ENCODE measurements around the gene ARHGAP24. TPM values are rescaled to one million over a fixed set of nuclear protein-coding genes. Genes with fewer than 3 reads are reported as not detected.

Gene ARHGAP24
- total and polyA plus RNA-seq, 2 donors (not counting 1 experiment from before 2014, with no cell fraction given) = 48.4 to 141 TPM

- H3K4me3 ChIP-seq (ENCODE audit: control extremely low read depth in 1 of 5, extremely low read depth in 1 of 5, insufficient read depth in 1 of 5, low read depth in 2 of 5, low read length in 4 of 5) = no peak overlapping the region
- ChIA-PET POLR2A (no interaction called here), CTCF (interaction anchor here (1.2 kb wide), 1 partner anchor 18 kb away, joined by 4 read pairs; no protein-coding TSS in a partner anchor)
- DNase-seq (no peak), ATAC-seq (ENCODE audit: low read depth) (no peak)
- H3K27me3 ChIP-seq (replicated peaks in 1 of 4; ENCODE audit: control extremely low read depth in 1 of 4, control insufficient read depth in 3 of 4, insufficient read depth in 4 of 4, low read length in 3 of 4) = no peaks in the 10 kb centered on the region
- no peak overlapping the region for H3K4me3 Mint-ChIP-seq
- 91% methylated on average over 3 of the region's 8 CpGs for WGBS (ENCODE audit: insufficient coverage)
- peaks cover 5% of the 10 kb centered on the region for H3K27me3 Mint-ChIP-seq
- no peaks in the 10 kb centered on the region for H3K9me3 ChIP-seq (ENCODE audit: control extremely low read depth in 1 of 3, control insufficient read depth in 2 of 3, insufficient read depth in 1 of 3, low read length in 2 of 3)
- no peak overlapping the region for H3K4me2 ChIP-seq (replicated peaks; ENCODE audit: low read depth, low read length, poor library complexity, severe bottlenecking)
- H3K9ac ChIP-seq (ENCODE audit: low read length) = no peak overlapping the region
- TF ChIP-seq CTCF (IDR thresholded peaks at IDR 0.05) (no peak), EZH2 (IDR thresholded peaks at IDR 0.05; ENCODE audit: borderline replicate concordance, insufficient read depth, low read depth, low read length, poor library complexity, severe bottlenecking) (no peak)
- H2AFZ ChIP-seq (ENCODE audit: insufficient read depth, low read depth, low read length, poor library complexity, severe bottlenecking) = no peak overlapping the region
- no peaks in the 10 kb centered on the region for H4K20me1 ChIP-seq (ENCODE audit: control insufficient read depth, insufficient read depth, low read length, poor library complexity, severe bottlenecking)
- H3K4me1 Mint-ChIP-seq = no peaks in the 10 kb centered on the region
- H3K9me3 Mint-ChIP-seq (ENCODE audit: insufficient read depth) = no peaks in the 10 kb centered on the region
- H3K36me3 ChIP-seq (replicated peaks in 1 of 2; ENCODE audit: control extremely low read depth in 1 of 2, control insufficient read depth in 1 of 2, extremely low read depth in 1 of 2, insufficient read depth in 2 of 2, low read length in 1 of 2) = no peaks in the 10 kb centered on the region
- no peak overlapping the region for H3K27ac Mint-ChIP-seq
- intact Hi-C loops (cut with micrococcal nuclease) = no loop called here
- H3K27ac ChIP-seq (ENCODE audit: low read length in 2 of 2) = no peak overlapping the region
- H3K4me1 ChIP-seq (ENCODE audit: control insufficient read depth in 2 of 2, insufficient read depth in 2 of 2, low read length in 2 of 2) = no peaks in the 10 kb centered on the region
- H3K79me2 ChIP-seq (ENCODE audit: control insufficient read depth, insufficient read depth, low read length) = no peaks in the 10 kb centered on the region
These were observed 551.8 kb downstream of the ARHGAP24 start for GRCh38 chr4:86026720-86027119.

- Mint-ChIP-seq H3K27me3 (peaks cover 31% of the 10 kb centered on the region), H3K4me3 (no peak overlapping the region), H3K4me1 (no peaks in the 10 kb centered on the region), H3K27ac (no peak overlapping the region), H3K9me3 (ENCODE audit: insufficient read depth) (no peaks in the 10 kb centered on the region)
- intact Hi-C loops (cut with micrococcal nuclease) = no loop called here
- TF ChIP-seq CTCF (IDR thresholded peaks at IDR 0.05) (no peak), EZH2 (IDR thresholded peaks at IDR 0.05; ENCODE audit: borderline replicate concordance, insufficient read depth, low read depth, low read length, poor library complexity, severe bottlenecking) (no peak)
- Histone ChIP-seq H2AFZ (ENCODE audit: insufficient read depth, low read depth, low read length, poor library complexity, severe bottlenecking) (no peak overlapping the region), H3K4me2 (replicated peaks; ENCODE audit: low read depth, low read length, poor library complexity, severe bottlenecking) (no peak overlapping the region), H3K36me3 (replicated peaks in 1 of 2; ENCODE audit: control extremely low read depth in 1 of 2, control insufficient read depth in 1 of 2, extremely low read depth in 1 of 2, insufficient read depth in 2 of 2, low read length in 1 of 2) (no peaks in the 10 kb centered on the region), H3K79me2 (ENCODE audit: control insufficient read depth, insufficient read depth, low read length) (no peaks in the 10 kb centered on the region), H3K27ac (ENCODE audit: low read length in 2 of 2) (no peak overlapping the region), H3K4me1 (ENCODE audit: control insufficient read depth in 2 of 2, insufficient read depth in 2 of 2, low read length in 2 of 2) (no peaks in the 10 kb centered on the region), H3K27me3 (replicated peaks in 1 of 4; ENCODE audit: control extremely low read depth in 1 of 4, control insufficient read depth in 3 of 4, insufficient read depth in 4 of 4, low read length in 3 of 4) (peaks cover 0 to 15% (median 3%) of the 10 kb centered on the region in 4 experiments), H4K20me1 (ENCODE audit: control insufficient read depth, insufficient read depth, low read length, poor library complexity, severe bottlenecking) (no peaks in the 10 kb centered on the region), H3K4me3 (ENCODE audit: control extremely low read depth in 1 of 5, extremely low read depth in 1 of 5, insufficient read depth in 1 of 5, low read depth in 2 of 5, low read length in 4 of 5) (no peak overlapping the region), H3K9ac (ENCODE audit: low read length) (no peak overlapping the region), H3K9me3 (ENCODE audit: control extremely low read depth in 1 of 3, control insufficient read depth in 2 of 3, insufficient read depth in 1 of 3, low read length in 2 of 3) (no peaks in the 10 kb centered on the region)
- ChIA-PET POLR2A (no interaction called here), CTCF (interaction anchor here (0.7 to 3.4 kb wide), 5 partner anchors 11 to 948 kb away, joined by 3 to 14 read pairs (median 4); no protein-coding TSS in a partner anchor)
- WGBS (ENCODE audit: insufficient coverage) = no CpG with 5 or more reads among the region's 3 CpGs
- DNase-seq = no peak
- no peak for ATAC-seq (ENCODE audit: low read depth)
These were observed 557.0 kb downstream of the ARHGAP24 start for GRCh38 chr4:86031927-86032326.
